Mucosa of descending colon (tissue), 3 donors: Measurements from ENCODE around the gene DNASE1. TPM values are rescaled to one million over a fixed set of nuclear protein-coding genes. Genes with fewer than 3 reads are reported as not detected.

Experiments
- ATAC-seq: fragments of 200-7000 bp; cut with Tn5 transposase; one replicate; pipeline ENCODE4 v1.9.1; 2020; ENCODE audit warnings: mild to moderate bottlenecking, moderate library complexity
- DNase-seq, 3 donors: peaks; one replicate each; pipeline ENCODE4 v3.0.0-alpha.2; 2020
- H3K36me3 ChIP-seq: fragments of 200-600 bp; one replicate; pipeline ENCODE4 v1.8.0; 2021; ENCODE audit warnings: low read depth, mild to moderate bottlenecking
- H3K4me1 ChIP-seq: fragments of 200-600 bp; one replicate; pipeline ENCODE4 v1.8.0; 2021; ENCODE audit warnings: low read depth, mild to moderate bottlenecking
- H3K4me3 ChIP-seq: fragments of 200-600 bp; one replicate; pipeline ENCODE4 v1.8.0; 2021; ENCODE audit warnings: mild to moderate bottlenecking
- H3K9me3 ChIP-seq: fragments of 200-600 bp; one replicate; pipeline ENCODE4 v1.8.0; 2021; ENCODE audit warnings: mild to moderate bottlenecking
- intact Hi-C, 2 donors: fragments of 100-400 bp; cut with DNase I in 1 of 2; cut with micrococcal nuclease in 1 of 2; formaldehyde crosslinking; loops; one replicate each; pipeline versions ENCODE4 v1.11.0 to v1.11.1; 2022; cut with DNase I, micrococcal nuclease
- total RNA-seq, 3 donors: library from RNA; stranded (reverse); fragmentation: NEBNext Ultra II Directional in 2 of 3; extraction: Animal tissue kit (Norgen Biotek cat#: 25700) in 2 of 3; gene quantifications; one replicate each; pipeline versions ENCODE4 v1.2.1 to v1.2.4, GENCODE V29; 2021 to 2023
- TF ChIP-seq, protein P1 (sequence below): fragments of 200-600 bp; IDR thresholded peaks from one replicate; pipeline ENCODE4 v1.8.0; 2022; ENCODE audit warnings: antibody characterized with exemption, mild to moderate bottlenecking
- donor health status: DM: no; HTN: no; CAD: no; lungs with moderate emphysema.
- donor health status: DM: no; HTN: no; CAD: no.
- donor health status: DM: no; HTN: yes; CAD: no.

Gene DNASE1
- total RNA-seq, 3 donors from 2014 or later = 24.4 to 36.0 (median 27.0) TPM

- H3K4me1 ChIP-seq = no peaks in the 10 kb centered on the region
- intact Hi-C loops = loop anchor here in 1 of 2 donors (10.0 kb wide), 1 partner anchor 459 kb away; no protein-coding TSS in a partner anchor
- TF ChIP-seq, protein P1, sequence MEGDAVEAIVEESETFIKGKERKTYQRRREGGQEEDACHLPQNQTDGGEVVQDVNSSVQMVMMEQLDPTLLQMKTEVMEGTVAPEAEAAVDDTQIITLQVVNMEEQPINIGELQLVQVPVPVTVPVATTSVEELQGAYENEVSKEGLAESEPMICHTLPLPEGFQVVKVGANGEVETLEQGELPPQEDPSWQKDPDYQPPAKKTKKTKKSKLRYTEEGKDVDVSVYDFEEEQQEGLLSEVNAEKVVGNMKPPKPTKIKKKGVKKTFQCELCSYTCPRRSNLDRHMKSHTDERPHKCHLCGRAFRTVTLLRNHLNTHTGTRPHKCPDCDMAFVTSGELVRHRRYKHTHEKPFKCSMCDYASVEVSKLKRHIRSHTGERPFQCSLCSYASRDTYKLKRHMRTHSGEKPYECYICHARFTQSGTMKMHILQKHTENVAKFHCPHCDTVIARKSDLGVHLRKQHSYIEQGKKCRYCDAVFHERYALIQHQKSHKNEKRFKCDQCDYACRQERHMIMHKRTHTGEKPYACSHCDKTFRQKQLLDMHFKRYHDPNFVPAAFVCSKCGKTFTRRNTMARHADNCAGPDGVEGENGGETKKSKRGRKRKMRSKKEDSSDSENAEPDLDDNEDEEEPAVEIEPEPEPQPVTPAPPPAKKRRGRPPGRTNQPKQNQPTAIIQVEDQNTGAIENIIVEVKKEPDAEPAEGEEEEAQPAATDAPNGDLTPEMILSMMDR = no peak
- H3K4me3 ChIP-seq = no peak overlapping the region
- ATAC-seq (no peak), DNase-seq (no peak)
- no peaks in the 10 kb centered on the region for H3K9me3 ChIP-seq
- H3K36me3 ChIP-seq = no peaks in the 10 kb centered on the region
Observed at GRCh38 chr16:3675601-3676130, 21.2 kb downstream of the DNASE1 start.

GRCh38 chr16:3677994-3678393 lies 23.5 kb downstream of the DNASE1 start:
- no peaks in the 10 kb centered on the region for H3K36me3 ChIP-seq
- ATAC-seq (no peak), DNase-seq (peak in 1 of 3 donors; percentile 19)
- TF ChIP-seq, protein P1 = no peak
- no peaks in the 10 kb centered on the region for H3K4me1 ChIP-seq
- intact Hi-C loops = loop anchor here in 1 of 2 donors (10.0 kb wide), 1 partner anchor 457 kb away; no protein-coding TSS in a partner anchor
- H3K9me3 ChIP-seq = no peaks in the 10 kb centered on the region
- no peak overlapping the region for H3K4me3 ChIP-seq

DNA sequence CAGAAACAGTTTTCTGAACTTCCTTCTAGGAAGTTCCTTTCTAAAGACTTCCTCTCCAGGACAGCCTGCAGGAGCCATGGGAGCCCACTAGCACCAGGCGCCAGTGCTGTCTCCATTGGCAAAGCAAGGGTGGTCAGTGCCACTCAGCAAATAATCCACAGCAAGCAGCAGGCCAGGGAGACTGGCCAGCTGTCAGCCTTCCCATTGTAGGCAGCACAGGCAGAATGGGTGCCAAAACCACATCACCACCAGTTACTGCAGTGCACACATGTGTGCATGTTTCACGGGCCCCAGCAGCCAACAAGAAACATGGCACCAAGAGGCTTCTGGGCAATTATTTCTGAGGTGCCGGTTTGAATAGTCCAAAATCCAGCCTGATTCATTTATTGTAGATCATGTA lies 26.7 kb downstream of the DNASE1 start:
- intact Hi-C loops = no loop called here
- no peak for ATAC-seq
- no peaks in the 10 kb centered on the region for H3K36me3 ChIP-seq

DNA sequence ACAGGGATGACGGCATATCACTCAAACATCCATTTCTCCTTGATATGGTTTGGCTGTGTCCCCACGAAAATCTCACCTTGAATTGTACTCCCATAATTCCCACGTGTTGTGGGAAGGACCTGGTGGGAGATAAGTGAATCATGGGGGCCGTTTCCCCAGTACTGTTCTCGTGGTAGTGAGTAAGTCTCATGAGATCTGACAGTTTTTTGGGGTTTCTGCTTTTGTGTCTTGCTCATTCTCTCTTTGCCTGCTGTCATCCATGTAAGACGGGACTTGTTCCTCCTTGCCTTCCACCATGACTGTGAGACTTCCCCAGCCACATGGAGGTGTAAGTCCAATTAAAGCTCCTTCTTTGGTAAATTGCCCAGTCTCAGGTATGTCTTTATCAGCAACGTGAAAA lies 32.5 kb downstream of the DNASE1 start:
- Histone ChIP-seq H3K4me1 (peaks cover 6% of the 10 kb centered on the region), H3K36me3 (no peaks in the 10 kb centered on the region), H3K4me3 (no peak overlapping the region), H3K9me3 (no peaks in the 10 kb centered on the region)
- intact Hi-C loops = no loop called here
- no peak for DNase-seq
- TF ChIP-seq, protein P1 = no peak
- no peak for ATAC-seq

More for the DNA sequence above, 26.7 kb downstream of the DNASE1 start:
- no peaks in the 10 kb centered on the region for H3K9me3 ChIP-seq
- no peak overlapping the region for H3K4me3 ChIP-seq
- TF ChIP-seq, protein P1 = no peak
- H3K4me1 ChIP-seq = no peaks in the 10 kb centered on the region
- no peak for DNase-seq

GRCh38 chr16:3687792-3688191 lies 33.3 kb downstream of the DNASE1 start:
- intact Hi-C loops = no loop called here
- TF ChIP-seq, protein P1 = no peak
- ATAC-seq (no peak), DNase-seq (no peak)
- H3K9me3 ChIP-seq = no peaks in the 10 kb centered on the region
- H3K4me3 ChIP-seq = no peak overlapping the region
- peaks cover 6% of the 10 kb centered on the region for H3K4me1 ChIP-seq
- no peaks in the 10 kb centered on the region for H3K36me3 ChIP-seq

GRCh38 chr16:3689731-3690130 lies 35.2 kb downstream of the DNASE1 start:
- intact Hi-C loops = loop anchor here in 1 of 2 donors (10.0 kb wide), 1 partner anchor 185 kb away; no protein-coding TSS in a partner anchor
- Histone ChIP-seq H3K4me1 (peaks cover 6% of the 10 kb centered on the region), H3K9me3 (no peaks in the 10 kb centered on the region), H3K36me3 (no peaks in the 10 kb centered on the region), H3K4me3 (no peak overlapping the region)
- ATAC-seq = no peak
- no peak for DNase-seq
- TF ChIP-seq, protein P1 = no peak
